ENCODE data around the gene SNW1. TPM values are rescaled to one million over a fixed set of nuclear protein-coding genes. Genes with fewer than 3 reads are reported as not detected.
A peak's percentile ranks its signal among the peaks of the same experiment; 100 is the strongest.

Gene SNW1
- total and polyA plus RNA-seq, 2 of the 13 experiments (the other 11 are each of a cell fraction or from before 2014, with no cell fraction given), result 23.2 to 65.8 TPM

- peak; percentile 69 for TF ChIP-seq ZNF607 (CRISPR knock-in tag; IDR thresholded peaks at IDR 0.05; ENCODE audit: borderline replicate concordance)
- TF ChIP-seq FOXC1 (CRISPR knock-in tag; IDR thresholded peaks at IDR 0.05; ENCODE audit: borderline replicate concordance), result peak; percentile 58
- no peak for TF ChIP-seq ZNF703 (CRISPR knock-in tag; IDR thresholded peaks at IDR 0.05; ENCODE audit: borderline replicate concordance)
- no peak for TF ChIP-seq ARNT (IDR thresholded peaks at IDR 0.05)
- no peak; the same call in 1 of the 2 replicates for TF ChIP-seq MIER3 (CRISPR knock-in tag; IDR thresholded peaks at IDR 0.05; ENCODE audit: borderline replicate concordance)
- peak; percentile 97 for TF ChIP-seq YY1 (IDR thresholded peaks at IDR 0.05; ENCODE audit: insufficient read depth, insufficient replicate concordance, low read depth, low read length)
- no peak for TF ChIP-seq SNAPC5 (CRISPR knock-in tag; IDR thresholded peaks at IDR 0.05; ENCODE audit: borderline replicate concordance)
- TF ChIP-seq ZNF10 (CRISPR knock-in tag; IDR thresholded peaks at IDR 0.05; ENCODE audit: borderline replicate concordance, low read depth), result no peak
- no peak for TF ChIP-seq ZKSCAN5 (CRISPR knock-in tag; IDR thresholded peaks at IDR 0.05)
- TF ChIP-seq ZNF563 (CRISPR knock-in tag; IDR thresholded peaks at IDR 0.05), result 0 out of 2 replicates have a peak, but pooled peaks have one; percentile 11
- TF ChIP-seq SRY (CRISPR knock-in tag; IDR thresholded peaks at IDR 0.05), result peak; percentile 93
- TF ChIP-seq ZNF770 (CRISPR knock-in tag; IDR thresholded peaks at IDR 0.05), result no peak; the same call in 1 of the 2 replicates
- TF ChIP-seq, protein P1, sequence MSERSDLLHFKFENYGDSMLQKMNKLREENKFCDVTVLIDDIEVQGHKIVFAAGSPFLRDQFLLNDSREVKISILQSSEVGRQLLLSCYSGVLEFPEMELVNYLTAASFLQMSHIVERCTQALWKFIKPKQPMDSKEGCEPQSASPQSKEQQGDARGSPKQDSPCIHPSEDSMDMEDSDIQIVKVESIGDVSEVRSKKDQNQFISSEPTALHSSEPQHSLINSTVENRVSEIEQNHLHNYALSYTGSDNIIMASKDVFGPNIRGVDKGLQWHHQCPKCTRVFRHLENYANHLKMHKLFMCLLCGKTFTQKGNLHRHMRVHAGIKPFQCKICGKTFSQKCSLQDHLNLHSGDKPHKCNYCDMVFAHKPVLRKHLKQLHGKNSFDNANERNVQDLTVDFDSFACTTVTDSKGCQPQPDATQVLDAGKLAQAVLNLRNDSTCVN (CRISPR knock-in tag; IDR thresholded peaks at IDR 0.05; ENCODE audit: borderline replicate concordance), result no peak; the same call in 1 of the 2 replicates
- peak; percentile 58; the same call in 1 of the 2 replicates for TF ChIP-seq HIVEP1 (CRISPR knock-in tag; IDR thresholded peaks at IDR 0.05)
- TF ChIP-seq ZBTB20 (CRISPR knock-in tag; IDR thresholded peaks at IDR 0.05; ENCODE audit: borderline replicate concordance, low read depth), result peak; percentile 52; the same call in 1 of the 2 replicates
- TF ChIP-seq, protein P2, sequence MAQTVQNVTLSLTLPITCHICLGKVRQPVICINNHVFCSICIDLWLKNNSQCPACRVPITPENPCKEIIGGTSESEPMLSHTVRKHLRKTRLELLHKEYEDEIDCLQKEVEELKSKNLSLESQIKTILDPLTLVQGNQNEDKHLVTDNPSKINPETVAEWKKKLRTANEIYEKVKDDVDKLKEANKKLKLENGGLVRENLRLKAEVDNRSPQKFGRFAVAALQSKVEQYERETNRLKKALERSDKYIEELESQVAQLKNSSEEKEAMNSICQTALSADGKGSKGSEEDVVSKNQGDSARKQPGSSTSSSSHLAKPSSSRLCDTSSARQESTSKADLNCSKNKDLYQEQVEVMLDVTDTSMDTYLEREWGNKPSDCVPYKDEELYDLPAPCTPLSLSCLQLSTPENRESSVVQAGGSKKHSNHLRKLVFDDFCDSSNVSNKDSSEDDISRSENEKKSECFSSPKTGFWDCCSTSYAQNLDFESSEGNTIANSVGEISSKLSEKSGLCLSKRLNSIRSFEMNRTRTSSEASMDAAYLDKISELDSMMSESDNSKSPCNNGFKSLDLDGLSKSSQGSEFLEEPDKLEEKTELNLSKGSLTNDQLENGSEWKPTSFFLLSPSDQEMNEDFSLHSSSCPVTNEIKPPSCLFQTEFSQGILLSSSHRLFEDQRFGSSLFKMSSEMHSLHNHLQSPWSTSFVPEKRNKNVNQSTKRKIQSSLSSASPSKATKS (CRISPR knock-in tag; IDR thresholded peaks at IDR 0.05), result no peak
- TF ChIP-seq, protein P3, sequence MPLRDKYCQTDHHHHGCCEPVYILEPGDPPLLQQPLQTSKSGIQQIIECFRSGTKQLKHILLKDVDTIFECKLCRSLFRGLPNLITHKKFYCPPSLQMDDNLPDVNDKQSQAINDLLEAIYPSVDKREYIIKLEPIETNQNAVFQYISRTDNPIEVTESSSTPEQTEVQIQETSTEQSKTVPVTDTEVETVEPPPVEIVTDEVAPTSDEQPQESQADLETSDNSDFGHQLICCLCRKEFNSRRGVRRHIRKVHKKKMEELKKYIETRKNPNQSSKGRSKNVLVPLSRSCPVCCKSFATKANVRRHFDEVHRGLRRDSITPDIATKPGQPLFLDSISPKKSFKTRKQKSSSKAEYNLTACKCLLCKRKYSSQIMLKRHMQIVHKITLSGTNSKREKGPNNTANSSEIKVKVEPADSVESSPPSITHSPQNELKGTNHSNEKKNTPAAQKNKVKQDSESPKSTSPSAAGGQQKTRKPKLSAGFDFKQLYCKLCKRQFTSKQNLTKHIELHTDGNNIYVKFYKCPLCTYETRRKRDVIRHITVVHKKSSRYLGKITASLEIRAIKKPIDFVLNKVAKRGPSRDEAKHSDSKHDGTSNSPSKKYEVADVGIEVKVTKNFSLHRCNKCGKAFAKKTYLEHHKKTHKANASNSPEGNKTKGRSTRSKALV (CRISPR knock-in tag; IDR thresholded peaks at IDR 0.05), result peak; percentile 59; the same call in 1 of the 2 replicates
- TF ChIP-seq NFATC3 (CRISPR knock-in tag; IDR thresholded peaks at IDR 0.05), result 0 out of 2 replicates have a peak, but pooled peaks have one; percentile 46
Observed at GRCh38 chr14:77707724-77708408, 53.1 kb downstream of the SNW1 start, which contains the start of the genes ALKBH1 and SLIRP (continued).
